Inferior parietal cortex (tissue), 1 donor: ENCODE results near the gene MAGOH.
"Not testable (repeated sequence)": the region's sequence is repeated elsewhere in the genome, so short reads cannot be mapped to it uniquely, and the experiment has no call there.

ENCODE experiments used
- DNase-seq: peaks from one replicate; pipeline ENCODE4 v3.0.0-alpha.2; 2016; ENCODE audit errors: extremely low spot score

MAGOH gene

GRCh38 chr1:53187401-53187800, 50.9 kb downstream of the MAGOH start:
- no peak for DNase-seq

GRCh38 chr1:53186533-53186932, 51.8 kb downstream of the MAGOH start:
- no peak for DNase-seq

GRCh38 chr1:53185955-53186297, 52.4 kb downstream of the MAGOH start:
- DNase-seq = not testable (repeated sequence)

- DNase-seq = no peak
These were observed 55.0 kb downstream of the MAGOH start for GRCh38 chr1:53183095-53183990.

- no peak for DNase-seq
These were observed 55.6 kb downstream of the MAGOH start for GRCh38 chr1:53182716-53183094.

- peak; percentile 91 for DNase-seq
These were observed 56.2 kb downstream of the MAGOH start for GRCh38 chr1:53182111-53182593.

- DNase-seq = no peak
These were observed 57.4 kb downstream of the MAGOH start for GRCh38 chr1:53180951-53181350.

GRCh38 chr1:53180226-53180625, 58.1 kb downstream of the MAGOH start:
- no peak for DNase-seq
